ENCODE measurements around the gene MEX3D. TPM values are rescaled to one million over a fixed set of nuclear protein-coding genes. Genes with fewer than 3 reads are reported as not detected.

The MEX3D gene
- total RNA-seq, 1 donor from 2014 or later = 52.1 TPM

GRCh38 chr19:1526066-1526778 is 41.9 kb downstream of the MEX3D start:
- H3K27ac ChIP-seq (ENCODE audit: low read depth, low read length) = no peak overlapping the region
- Mint-ChIP-seq H3K27ac (ENCODE audit: unreplicated experiment) (no peak overlapping the region), H3K9me3 (ENCODE audit: unreplicated experiment) (peaks cover 4% of the 10 kb centered on the region), H3K4me3 (ENCODE audit: unreplicated experiment) (no peak overlapping the region), H3K36me3 (ENCODE audit: low read depth, unreplicated experiment) (peaks cover 3% of the 10 kb centered on the region), H3K27me3 (ENCODE audit: low read depth, unreplicated experiment) (peaks cover 46% of the 10 kb centered on the region), H3K4me1 (ENCODE audit: low read depth, unreplicated experiment) (no peaks in the 10 kb centered on the region)
- peaks cover 27% of the 10 kb centered on the region for H3K27me3 ChIP-seq (ENCODE audit: insufficient read depth, low read length)
- FAIRE-seq (no peak), DNase-seq (ENCODE audit: low read depth) (no peak)
- H3K4me2 ChIP-seq (ENCODE audit: low read length) = no peak overlapping the region
- TF ChIP-seq EZH2 (IDR thresholded peaks at IDR 0.05; ENCODE audit: insufficient read depth, low read length) (no peak), CTCF (IDR thresholded peaks at IDR 0.05; ENCODE audit: insufficient read depth, low read depth, low read length) (no peak)
- peaks cover 3% of the 10 kb centered on the region for H3K9me3 ChIP-seq (ENCODE audit: insufficient read depth, low read depth, low read length)
- no peak overlapping the region for H3K9ac ChIP-seq (ENCODE audit: low read length)
- H3K36me3 ChIP-seq (ENCODE audit: insufficient read depth, low read length) = no peaks in the 10 kb centered on the region
- H3K4me1 ChIP-seq (ENCODE audit: insufficient read depth, low read length) = no peaks in the 10 kb centered on the region
- H3K4me3 ChIP-seq (ENCODE audit: insufficient read depth, low read depth, low read length) = no peak overlapping the region
- no peaks in the 10 kb centered on the region for H3K79me2 ChIP-seq (ENCODE audit: insufficient read depth, low read length)
- H2AFZ ChIP-seq (ENCODE audit: low read depth, low read length) = no peak overlapping the region
- H4K20me1 ChIP-seq (ENCODE audit: insufficient read depth, low read length) = peaks cover 7% of the 10 kb centered on the region

GRCh38 chr19:1525343-1525742 is 42.8 kb downstream of the MEX3D start:
- H3K27ac Mint-ChIP-seq (ENCODE audit: unreplicated experiment) = no peak overlapping the region

More at GRCh38 chr19:1525343-1525742, 42.8 kb downstream of the MEX3D start:
- DNase-seq (ENCODE audit: low read depth) = no peak
- no peak overlapping the region for H3K4me3 Mint-ChIP-seq (ENCODE audit: unreplicated experiment)
- no peak overlapping the region for H2AFZ ChIP-seq (ENCODE audit: low read depth, low read length)
- peaks cover 3% of the 10 kb centered on the region for H3K36me3 Mint-ChIP-seq (ENCODE audit: low read depth, unreplicated experiment)
- no peak overlapping the region for H3K4me2 ChIP-seq (ENCODE audit: low read length)
- peaks cover 27% of the 10 kb centered on the region for H3K27me3 ChIP-seq (ENCODE audit: insufficient read depth, low read length)
- no peak for FAIRE-seq
- no peak overlapping the region for H3K9ac ChIP-seq (ENCODE audit: low read length)
- H4K20me1 ChIP-seq (ENCODE audit: insufficient read depth, low read length) = peaks cover 7% of the 10 kb centered on the region
- H3K9me3 Mint-ChIP-seq (ENCODE audit: unreplicated experiment) = peaks cover 4% of the 10 kb centered on the region
- H3K79me2 ChIP-seq (ENCODE audit: insufficient read depth, low read length) = no peaks in the 10 kb centered on the region
- no peak overlapping the region for H3K27ac ChIP-seq (ENCODE audit: low read depth, low read length)
- peaks cover 3% of the 10 kb centered on the region for H3K9me3 ChIP-seq (ENCODE audit: insufficient read depth, low read depth, low read length)
- TF ChIP-seq EZH2 (IDR thresholded peaks at IDR 0.05; ENCODE audit: insufficient read depth, low read length) (no peak), CTCF (IDR thresholded peaks at IDR 0.05; ENCODE audit: insufficient read depth, low read depth, low read length) (no peak)
- no peaks in the 10 kb centered on the region for H3K36me3 ChIP-seq (ENCODE audit: insufficient read depth, low read length)
- H3K27me3 Mint-ChIP-seq (ENCODE audit: low read depth, unreplicated experiment) = peaks cover 48% of the 10 kb centered on the region
- no peaks in the 10 kb centered on the region for H3K4me1 ChIP-seq (ENCODE audit: insufficient read depth, low read length)
- no peak overlapping the region for H3K4me3 ChIP-seq (ENCODE audit: insufficient read depth, low read depth, low read length)
- no peaks in the 10 kb centered on the region for H3K4me1 Mint-ChIP-seq (ENCODE audit: low read depth, unreplicated experiment)
